Astrocyte (in vitro differentiated cells and primary cell): Measurements from ENCODE around the gene ARHGAP4. TPM values are rescaled to one million over a fixed set of nuclear protein-coding genes. Genes with fewer than 3 reads are reported as not detected.

Experiments
- DNase-seq: peaks from one replicate; pipeline ENCODE4 v3.0.0-alpha.2; 2010; ENCODE audit warnings: low read depth
- FAIRE-seq: peaks from 2 replicates; lab custom pipeline; 2011; peaks lifted over from hg19 to GRCh38; lab: Jason Lieb, UNC
- H2AFZ ChIP-seq: 2 replicates; pipeline ENCODE4 v1.6.0; 2012; ENCODE audit warnings: low read depth, low read length, inconsistent platforms
- H3K27ac ChIP-seq: 2 replicates; pipeline ENCODE4 v1.5.1; 2011; ENCODE audit warnings: low read depth, low read length, inconsistent platforms
- H3K27me3 ChIP-seq: 2 replicates; pipeline ENCODE4 v1.6.0; 2011; ENCODE audit warnings: low read length, inconsistent platforms; ENCODE audit not compliant: insufficient read depth
- H3K36me3 ChIP-seq: 2 replicates; pipeline ENCODE4 v1.5.1; 2011; ENCODE audit warnings: low read length, inconsistent platforms; ENCODE audit not compliant: insufficient read depth
- H3K4me1 ChIP-seq: 2 replicates; pipeline ENCODE4 v1.5.1; 2011; ENCODE audit warnings: low read length, inconsistent platforms; ENCODE audit not compliant: insufficient read depth
- H3K4me2 ChIP-seq: 2 replicates; pipeline ENCODE4 v1.6.0; 2012; ENCODE audit warnings: low read length, inconsistent platforms
- H3K4me3 ChIP-seq: 2 replicates; pipeline ENCODE4 v1.5.1; 2011; ENCODE audit warnings: low read depth, mild to moderate bottlenecking, low read length, inconsistent platforms; ENCODE audit not compliant: insufficient read depth
- H3K79me2 ChIP-seq: 2 replicates; pipeline ENCODE4 v1.6.0; 2012; ENCODE audit warnings: mild to moderate bottlenecking, low read length, inconsistent platforms; ENCODE audit not compliant: insufficient read depth
- H3K9ac ChIP-seq: 2 replicates; pipeline ENCODE4 v1.6.0; 2012; ENCODE audit warnings: mild to moderate bottlenecking, low read length, inconsistent platforms
- H3K9me3 ChIP-seq: 2 replicates; pipeline ENCODE4 v1.5.1; 2012; ENCODE audit warnings: low read depth, mild to moderate bottlenecking, low read length, inconsistent platforms; ENCODE audit not compliant: insufficient read depth
- H4K20me1 ChIP-seq: 2 replicates; pipeline ENCODE4 v1.6.0; 2012; ENCODE audit warnings: low read length, inconsistent platforms; ENCODE audit not compliant: insufficient read depth
- H3K27ac Mint-ChIP-seq: one replicate; pipeline ENCODE4 v1.8.0; 2021; ENCODE audit warnings: mild to moderate bottlenecking, mixed read lengths; ENCODE audit not compliant: unreplicated experiment
- H3K27me3 Mint-ChIP-seq: one replicate; pipeline ENCODE4 v1.8.0; 2021; ENCODE audit warnings: low read depth, mixed read lengths; ENCODE audit not compliant: unreplicated experiment
- H3K36me3 Mint-ChIP-seq: one replicate; pipeline ENCODE4 v1.8.0; 2021; ENCODE audit warnings: low read depth, mixed read lengths; ENCODE audit not compliant: unreplicated experiment
- H3K4me1 Mint-ChIP-seq: one replicate; pipeline ENCODE4 v1.8.0; 2021; ENCODE audit warnings: low read depth, mixed read lengths; ENCODE audit not compliant: unreplicated experiment
- H3K4me3 Mint-ChIP-seq: one replicate; pipeline ENCODE4 v1.8.0; 2021; ENCODE audit warnings: mild to moderate bottlenecking, moderate library complexity, mixed read lengths; ENCODE audit not compliant: unreplicated experiment
- H3K9me3 Mint-ChIP-seq: one replicate; pipeline ENCODE4 v1.8.0; 2021; ENCODE audit warnings: mild to moderate bottlenecking, mixed read lengths; ENCODE audit not compliant: unreplicated experiment
- CTCF ChIP-seq: IDR thresholded peaks from 2 replicates; pipeline ENCODE4 v1.5.1; 2011; ENCODE audit warnings: low read depth, mild to moderate bottlenecking, inconsistent platforms, low read length, moderate library complexity; ENCODE audit not compliant: insufficient read depth
- EZH2 ChIP-seq: IDR thresholded peaks from 2 replicates; pipeline ENCODE4 v1.6.1; 2012; ENCODE audit warnings: mild to moderate bottlenecking, low read length, inconsistent platforms; ENCODE audit not compliant: insufficient read depth
- total RNA-seq: library from RNA; stranded (reverse); gene quantifications from 2 replicates; pipeline ENCODE4 v1.2.1, GENCODE V29; 2021

Gene ARHGAP4
- total RNA-seq, 1 donor from 2014 or later: 3.9 TPM

- H3K4me1 ChIP-seq: peaks cover 12% of the 10 kb centered on the region
- FAIRE-seq (no peak), DNase-seq (no peak)
- H3K4me2 ChIP-seq: no peak overlapping the region
- no peak overlapping the region for H2AFZ ChIP-seq
- Mint-ChIP-seq H3K4me3 (no peak overlapping the region), H3K27ac (no peak overlapping the region), H3K9me3 (no peaks in the 10 kb centered on the region), H3K27me3 (no peaks in the 10 kb centered on the region), H3K4me1 (no peaks in the 10 kb centered on the region), H3K36me3 (no peaks in the 10 kb centered on the region)
- H3K79me2 ChIP-seq: peaks cover 34% of the 10 kb centered on the region
- no peak overlapping the region for H3K9ac ChIP-seq
- no peak overlapping the region for H3K27ac ChIP-seq
- TF ChIP-seq CTCF (no peak), EZH2 (no peak)
- H4K20me1 ChIP-seq: peaks cover 13% of the 10 kb centered on the region
- no peaks in the 10 kb centered on the region for H3K9me3 ChIP-seq
- peaks cover 4% of the 10 kb centered on the region for H3K36me3 ChIP-seq
- no peak overlapping the region for H3K4me3 ChIP-seq
- H3K27me3 ChIP-seq: no peaks in the 10 kb centered on the region
Measured at GRCh38 chrX:153931151-153931550, 5.1 kb upstream of the ARHGAP4 start.

- no peak for FAIRE-seq
Measured at GRCh38 chrX:153930011-153930910, 4.2 kb upstream of the ARHGAP4 start.

More at GRCh38 chrX:153930011-153930910, 4.2 kb upstream of the ARHGAP4 start:
- H3K27ac ChIP-seq: no peak overlapping the region
- no peak overlapping the region for H3K9ac ChIP-seq
- H3K27me3 ChIP-seq: no peaks in the 10 kb centered on the region
- TF ChIP-seq EZH2: no peak
- no peak for TF ChIP-seq CTCF
- peaks cover 12% of the 10 kb centered on the region for H3K4me1 ChIP-seq
- H3K9me3 ChIP-seq: no peaks in the 10 kb centered on the region
- no peak overlapping the region for H2AFZ ChIP-seq
- H3K36me3 Mint-ChIP-seq: no peaks in the 10 kb centered on the region
- H3K79me2 ChIP-seq: peaks cover 34% of the 10 kb centered on the region
- H3K27me3 Mint-ChIP-seq: no peaks in the 10 kb centered on the region
- no peak for DNase-seq
- peaks cover 4% of the 10 kb centered on the region for H3K36me3 ChIP-seq
- H3K27ac Mint-ChIP-seq: peak overlapping the region; percentile 41
- H3K4me1 Mint-ChIP-seq: no peaks in the 10 kb centered on the region
- H3K9me3 Mint-ChIP-seq: no peaks in the 10 kb centered on the region
- H4K20me1 ChIP-seq: peaks cover 13% of the 10 kb centered on the region
- H3K4me3 Mint-ChIP-seq: no peak overlapping the region
- no peak overlapping the region for H3K4me2 ChIP-seq
- no peak overlapping the region for H3K4me3 ChIP-seq
